ENCODE data around the gene SULT6B1. TPM values are rescaled to one million over a fixed set of nuclear protein-coding genes. Genes with fewer than 3 reads are reported as not detected.
"Not testable (repeated sequence)": the region's sequence is repeated elsewhere in the genome, so short reads cannot be mapped to it uniquely, and the experiment has no call there.

SULT6B1 gene
- total and polyA plus RNA-seq, 2 of the 4 experiments (the other 2 are of a cell fraction), result not detected

GRCh38 chr2:37206760-37207159, 18.3 kb upstream of the SULT6B1 start:
- dilution Hi-C loops (cut with HindIII; ENCODE audit: low sequenced_read_pairs, unreplicated experiment); H2BK20ac ChIP-seq (ENCODE audit: low read depth, low read length); H2BK120ac ChIP-seq (ENCODE audit: low read depth, low read length); H3K18ac ChIP-seq (ENCODE audit: low read depth, low read length); intact Hi-C loops (cut with micrococcal nuclease); H3K27me3 ChIP-seq (ENCODE audit: control insufficient read depth, insufficient read depth, low read length); H4K8ac ChIP-seq (ENCODE audit: low read depth in 2 of 2, low read length in 2 of 2); BruUV-seq (replicated peaks); H3K9me1 ChIP-seq (ENCODE audit: insufficient read depth, low read length); DNase-seq; H2BK5ac ChIP-seq (ENCODE audit: low read depth, low read length, poor library complexity, severe bottlenecking); H3K27ac ChIP-seq (ENCODE audit: insufficient read depth, low read length); H3K4me1 ChIP-seq (ENCODE audit: control insufficient read depth, insufficient read depth, low read length); H3K4me2 ChIP-seq (ENCODE audit: low read depth, low read length); H2AFZ ChIP-seq (replicated peaks; ENCODE audit: low read length, poor library complexity); POLR2A ChIA-PET (ENCODE audit: unreplicated experiment); H4K5ac ChIP-seq (ENCODE audit: low read depth, low read length); H2AK5ac ChIP-seq (ENCODE audit: low read depth, low read length); H3K14ac ChIP-seq (replicated peaks; ENCODE audit: low read depth, low read length); H2BK15ac ChIP-seq (ENCODE audit: low read depth, low read length); H3K23ac ChIP-seq (ENCODE audit: low read depth, low read length); H3K9me3 ChIP-seq (ENCODE audit: control insufficient read depth, insufficient read depth, low read length); in situ Hi-C loops (cut with MboI; ENCODE audit: low sequenced_read_pairs); H4K91ac ChIP-seq (ENCODE audit: insufficient read depth, low read depth, low read length); H3K56ac ChIP-seq (ENCODE audit: extremely low read depth, insufficient read depth, low read length); ATAC-seq (ENCODE audit: low read depth); H3K9ac ChIP-seq (ENCODE audit: low read depth, low read length); H3K4ac ChIP-seq (ENCODE audit: low read depth, low read length); H2AK9ac ChIP-seq (replicated peaks; ENCODE audit: low read depth, low read length, poor library complexity); H4K20me1 ChIP-seq (ENCODE audit: insufficient read depth, low read length); H3K4me3 ChIP-seq (ENCODE audit: insufficient read depth, low read depth, low read length): not testable (repeated sequence)
- no CpG with 5 or more reads among the region's 2 CpGs for WGBS, 2 experiments (ENCODE audit: extremely low coverage in 2 of 2, insufficient read length in 1 of 2)
- CTCF ChIA-PET, result interaction anchor here (0.7 kb wide), 1 partner anchor 238 kb away, joined by 3 read pairs; no protein-coding TSS in a partner anchor
- Histone ChIP-seq H3K36me3 (ENCODE audit: control insufficient read depth, insufficient read depth, low read length) (peaks cover 29% of the 10 kb centered on the region), H3K79me1 (ENCODE audit: low read depth in 1 of 2, low read length in 2 of 2) (peaks cover 16 to 27% of the 10 kb centered on the region in 2 experiments)

All from IMR-90 (cell line).